Epithelial cell of prostate (primary cell): ENCODE measurements around the gene GDF3.
"Not testable (repeated sequence)": the region's sequence is repeated elsewhere in the genome, so short reads cannot be mapped to it uniquely, and the experiment has no call there.

ENCODE experiments used
- DNase-seq: peaks from one replicate; pipeline ENCODE4 v3.0.0-alpha.2; 2011; ENCODE audit warnings: low read depth, low spot score
- H3K27ac ChIP-seq: fragments of 450-650 bp; 2 replicates; pipeline ENCODE4 v1.5.1; 2017; ENCODE audit warnings: mild to moderate bottlenecking

The GDF3 gene

GRCh38 chr12:7695566-7696197 is at the start of gene GDF3:
Gene GDF3, minus strand, starts transcription at chr12:7695775. Its CDS starts 47 bp downstream, at chr12:7695728.
- no peak for DNase-seq
- H3K27ac ChIP-seq = no peak within 1 kb of the TSS

- no peak for DNase-seq
- H3K27ac ChIP-seq = no peak overlapping the region
These were observed 37.4 kb upstream of the GDF3 start for GRCh38 chr12:7732993-7733392.

GRCh38 chr12:7731486-7731885 is 35.9 kb upstream of the GDF3 start:
- H3K27ac ChIP-seq = no peak overlapping the region
- no peak for DNase-seq

- not testable (repeated sequence) for H3K27ac ChIP-seq, DNase-seq
These were observed 35.4 kb upstream of the GDF3 start for GRCh38 chr12:7730984-7731383.

GRCh38 chr12:7729746-7730145 is 34.2 kb upstream of the GDF3 start:
- no peak for DNase-seq
- H3K27ac ChIP-seq = no peak overlapping the region

GRCh38 chr12:7723926-7724325 is 28.4 kb upstream of the GDF3 start:
- no peak for DNase-seq
- no peak overlapping the region for H3K27ac ChIP-seq

GRCh38 chr12:7719946-7720730 is 24.6 kb upstream of the GDF3 start:
- H3K27ac ChIP-seq = no peak overlapping the region
- DNase-seq = no peak

- no peak overlapping the region for H3K27ac ChIP-seq
- DNase-seq = no peak
These were observed 20.8 kb upstream of the GDF3 start for GRCh38 chr12:7716381-7716780.

- no peak for DNase-seq
- H3K27ac ChIP-seq = no peak overlapping the region
These were observed 17.4 kb upstream of the GDF3 start for GRCh38 chr12:7712841-7713442.

GRCh38 chr12:7711133-7711532 is 15.6 kb upstream of the GDF3 start, which contains the start of gene DPPA3:
Gene DPPA3, plus strand, starts transcription at chr12:7711433. Its CDS starts 138 bp downstream, at chr12:7711571.
- no peak for DNase-seq
- no peak within 1 kb of the TSS for H3K27ac ChIP-seq

GRCh38 chr12:7709969-7710675 is 14.5 kb upstream of the GDF3 start:
- no peak overlapping the region for H3K27ac ChIP-seq
- no peak for DNase-seq

GRCh38 chr12:7705846-7706245 is 10.3 kb upstream of the GDF3 start:
- H3K27ac ChIP-seq = no peak overlapping the region
- DNase-seq = no peak

- DNase-seq = no peak
These were observed 376 bp downstream of the GDF3 start for GRCh38 chr12:7695237-7695560.

GRCh38 chr12:7694556-7695236 is 879 bp downstream of the GDF3 start:
- DNase-seq = no peak
- H3K27ac ChIP-seq = no peak overlapping the region

More at GRCh38 chr12:7695237-7695560, 376 bp downstream of the GDF3 start:
- H3K27ac ChIP-seq = no peak overlapping the region

- no peak for DNase-seq
- H3K27ac ChIP-seq = no peak overlapping the region
These were observed 1.8 kb downstream of the GDF3 start for GRCh38 chr12:7693793-7694192.

- DNase-seq = no peak
- no peak overlapping the region for H3K27ac ChIP-seq
These were observed 14.0 kb downstream of the GDF3 start for GRCh38 chr12:7681535-7681934.

GRCh38 chr12:7679251-7680045 is 16.1 kb downstream of the GDF3 start:
- no peak for DNase-seq
- no peak overlapping the region for H3K27ac ChIP-seq

GRCh38 chr12:7678744-7679143 is 16.8 kb downstream of the GDF3 start:
- DNase-seq = no peak
- H3K27ac ChIP-seq = no peak overlapping the region

GRCh38 chr12:7677432-7677888 is 18.1 kb downstream of the GDF3 start:
- not testable (repeated sequence) for H3K27ac ChIP-seq, DNase-seq
